ENCODE measurements around the gene SOHLH2.
A peak's percentile ranks its signal among the peaks of the same experiment; 100 is the strongest.

Gene SOHLH2

GRCh38 chr13:36217456-36217855, 3.1 kb upstream of the SOHLH2 start:
- FAIRE-seq, result no peak
- DNase-seq (ENCODE audit: insufficient read length, low spot score), result no peak
- no peak for TF ChIP-seq CTCF (IDR thresholded peaks at IDR 0.05; ENCODE audit: insufficient read depth, missing control alignments)

GRCh38 chr13:36212789-36213188, 1.6 kb downstream of the SOHLH2 start:
- DNase-seq (ENCODE audit: insufficient read length, low spot score) (peak; percentile 25), FAIRE-seq (peak; percentile 92)
- no peak for TF ChIP-seq CTCF (IDR thresholded peaks at IDR 0.05; ENCODE audit: insufficient read depth, missing control alignments)

- FAIRE-seq, result no peak
- DNase-seq (ENCODE audit: insufficient read length, low spot score), result no peak
- TF ChIP-seq CTCF (IDR thresholded peaks at IDR 0.05; ENCODE audit: insufficient read depth, missing control alignments), result no peak
These were observed 2.8 kb downstream of the SOHLH2 start for GRCh38 chr13:36211567-36211966.

GRCh38 chr13:36210738-36211137, 3.6 kb downstream of the SOHLH2 start:
- DNase-seq (ENCODE audit: insufficient read length, low spot score), result no peak
- no peak for FAIRE-seq
- TF ChIP-seq CTCF (IDR thresholded peaks at IDR 0.05; ENCODE audit: insufficient read depth, missing control alignments), result no peak

GRCh38 chr13:36207672-36208071, 6.7 kb downstream of the SOHLH2 start:
- DNase-seq (ENCODE audit: insufficient read length, low spot score) (no peak), FAIRE-seq (no peak)
- no peak for TF ChIP-seq CTCF (IDR thresholded peaks at IDR 0.05; ENCODE audit: insufficient read depth, missing control alignments)

GRCh38 chr13:36193151-36193855, 21.1 kb downstream of the SOHLH2 start:
- TF ChIP-seq CTCF (IDR thresholded peaks at IDR 0.05; ENCODE audit: insufficient read depth, missing control alignments), result no peak
- no peak for FAIRE-seq
- DNase-seq (ENCODE audit: insufficient read length, low spot score), result no peak

- no peak for DNase-seq (ENCODE audit: insufficient read length, low spot score)
- no peak for FAIRE-seq
- no peak for TF ChIP-seq CTCF (IDR thresholded peaks at IDR 0.05; ENCODE audit: insufficient read depth, missing control alignments)
These were observed 22.2 kb downstream of the SOHLH2 start for GRCh38 chr13:36192166-36192565.

Data from D721Med (cell line).